PC-3 (cell line): ENCODE results near the gene TRIM40. TPM values are rescaled to one million over a fixed set of nuclear protein-coding genes. Genes with fewer than 3 reads are reported as not detected.

Experiments used
- ATAC-seq: fragments of 200-7000 bp; cut with Tn5 transposase; 2 replicates; pipeline ENCODE4 v1.9.1; 2020; ENCODE audit warnings: mild to moderate bottlenecking, moderate library complexity
- BruUV-seq: library from RNA; stranded (reverse); fragments of 400-500 nt; replicated peaks from 2 replicates; lab custom pipeline; 2021; lab: Mats Ljungman, UMichigan
- CTCF ChIA-PET: fragments of 300-600 bp; sonication (Branson Sonifier 250); formaldehyde crosslinking; loops from one replicate; lab custom pipeline; 2022; ENCODE audit warnings: antibody characterized with exemption; lab: Charles Lee
- POLR2A ChIA-PET: fragments of 300-600 bp; sonication (Branson Sonifier 250); formaldehyde crosslinking; loops from one replicate; lab custom pipeline; 2022; ENCODE audit warnings: antibody characterized with exemption; ENCODE audit not compliant: unreplicated experiment; lab: Charles Lee
- DNase-seq: peaks from one replicate; pipeline ENCODE4 v3.0.0-alpha.2; 2015
- H2AFZ ChIP-seq: fragments of 300-600 bp; sonication (generic); 2 replicates; pipeline ENCODE4 v1.6.0; 2016; ENCODE audit warnings: antibody characterized with exemption, low read length
- H3F3A ChIP-seq: fragments of 300-600 bp; sonication (generic); one replicate; pipeline ENCODE4 v1.6.0; 2017; ENCODE audit warnings: antibody characterized with exemption, low read length, control low read depth, mild to moderate bottlenecking; ENCODE audit not compliant: unreplicated experiment
- H3K27ac ChIP-seq: fragments of 300-600 bp; sonication (generic); 2 replicates; pipeline ENCODE4 v1.5.1; 2016; ENCODE audit warnings: mild to moderate bottlenecking, low read length
- H3K27me3 ChIP-seq: fragments of 300-600 bp; sonication (generic); 2 replicates; pipeline ENCODE4 v1.6.1; 2016; ENCODE audit warnings: low read length, mixed read lengths
- H3K36me3 ChIP-seq: fragments of 300-600 bp; sonication (generic); 2 replicates; pipeline ENCODE4 v1.6.1; 2016; ENCODE audit warnings: low read depth, mixed run types, low read length, mixed read lengths
- H3K4me1 ChIP-seq: fragments of 300-600 bp; sonication (generic); 2 replicates; pipeline ENCODE4 v1.5.1; 2016; ENCODE audit warnings: low read length; ENCODE audit not compliant: insufficient read depth
- H3K4me2 ChIP-seq: fragments of 300-600 bp; sonication (generic); 2 replicates; pipeline ENCODE4 v1.6.0; 2016; ENCODE audit warnings: low read length
- H3K4me3 ChIP-seq: fragments of 300-600 bp; sonication (generic); 2 replicates; pipeline ENCODE4 v1.5.1; 2016; ENCODE audit warnings: mild to moderate bottlenecking, low read length, mixed read lengths
- H3K79me2 ChIP-seq: fragments of 300-600 bp; sonication (generic); 2 replicates; pipeline ENCODE4 v1.6.1; 2017; ENCODE audit warnings: low read length, mixed read lengths
- H3K9ac ChIP-seq: fragments of 300-600 bp; sonication (generic); 2 replicates; pipeline ENCODE4 v1.6.0; 2016; ENCODE audit warnings: mild to moderate bottlenecking, low read length
- H3K9me2 ChIP-seq: fragments of 300-600 bp; sonication (generic); replicated peaks from 2 replicates; pipeline ENCODE4 v1.6.1; 2016; ENCODE audit warnings: mixed run types, low read length, mixed read lengths
- H3K9me3 ChIP-seq: fragments of 300-600 bp; sonication (generic); 2 replicates; pipeline ENCODE4 v1.6.1; 2016; ENCODE audit warnings: low read length, mixed read lengths
- H4K20me1 ChIP-seq: fragments of 300-600 bp; sonication (generic); 2 replicates; pipeline ENCODE4 v1.6.1; 2016; ENCODE audit warnings: low read length, mixed read lengths
- EZH2 ChIP-seq: fragments of 300-600 bp; sonication (generic); IDR thresholded peaks from one replicate; pipeline ENCODE4 v1.6.1; 2017; ENCODE audit warnings: antibody characterized with exemption, mild to moderate bottlenecking, low read length; ENCODE audit not compliant: unreplicated experiment
- EZH2phosphoT487 ChIP-seq: fragments of 300-600 bp; sonication (generic); IDR thresholded peaks from 2 replicates; pipeline ENCODE4 v1.6.1; 2018; ENCODE audit warnings: mild to moderate bottlenecking, antibody characterized with exemption, low read length, borderline replicate concordance
- intact Hi-C: fragments of 100-400 bp; cut with micrococcal nuclease; formaldehyde crosslinking; loops from 2 replicates; pipeline ENCODE4 v1.9.0; 2023
- total RNA-seq: library from RNA; depleted of rRNA; stranded (reverse); fragments of >200 nt; gene quantifications from 2 replicates; pipeline ENCODE4 v1.2.3, GENCODE V29; 2014
- TF ChIP-seq, protein P1 (sequence below): fragments of 300-600 bp; sonication (generic); conservative IDR thresholded peaks from 2 replicates; pipeline ENCODE4 v1.5.1; 2017; ENCODE audit warnings: antibody characterized with exemption, low read depth, mild to moderate bottlenecking, low read length

The TRIM40 gene
- total RNA-seq, 1 experiment from 2014 or later: not detected

GRCh38 chr6:30185846-30186484, 50.0 kb downstream of the TRIM40 start:
- DNase-seq (no peak), ATAC-seq (no peak)
- Histone ChIP-seq H3F3A (no peaks in the 10 kb centered on the region), H3K9me3 (no peaks in the 10 kb centered on the region), H3K4me2 (no peak overlapping the region), H3K79me2 (no peaks in the 10 kb centered on the region), H3K27ac (no peak overlapping the region), H3K27me3 (no peaks in the 10 kb centered on the region), H2AFZ (no peak overlapping the region), H3K9ac (no peak overlapping the region), H3K4me1 (no peaks in the 10 kb centered on the region), H4K20me1 (no peaks in the 10 kb centered on the region), H3K9me2 (no peaks in the 10 kb centered on the region), H3K4me3 (no peak overlapping the region), H3K36me3 (peaks cover 34% of the 10 kb centered on the region)
- TF ChIP-seq EZH2phosphoT487 (no peak), EZH2 (no peak)
- TF ChIP-seq, protein P1, sequence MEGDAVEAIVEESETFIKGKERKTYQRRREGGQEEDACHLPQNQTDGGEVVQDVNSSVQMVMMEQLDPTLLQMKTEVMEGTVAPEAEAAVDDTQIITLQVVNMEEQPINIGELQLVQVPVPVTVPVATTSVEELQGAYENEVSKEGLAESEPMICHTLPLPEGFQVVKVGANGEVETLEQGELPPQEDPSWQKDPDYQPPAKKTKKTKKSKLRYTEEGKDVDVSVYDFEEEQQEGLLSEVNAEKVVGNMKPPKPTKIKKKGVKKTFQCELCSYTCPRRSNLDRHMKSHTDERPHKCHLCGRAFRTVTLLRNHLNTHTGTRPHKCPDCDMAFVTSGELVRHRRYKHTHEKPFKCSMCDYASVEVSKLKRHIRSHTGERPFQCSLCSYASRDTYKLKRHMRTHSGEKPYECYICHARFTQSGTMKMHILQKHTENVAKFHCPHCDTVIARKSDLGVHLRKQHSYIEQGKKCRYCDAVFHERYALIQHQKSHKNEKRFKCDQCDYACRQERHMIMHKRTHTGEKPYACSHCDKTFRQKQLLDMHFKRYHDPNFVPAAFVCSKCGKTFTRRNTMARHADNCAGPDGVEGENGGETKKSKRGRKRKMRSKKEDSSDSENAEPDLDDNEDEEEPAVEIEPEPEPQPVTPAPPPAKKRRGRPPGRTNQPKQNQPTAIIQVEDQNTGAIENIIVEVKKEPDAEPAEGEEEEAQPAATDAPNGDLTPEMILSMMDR: no peak
- ChIA-PET CTCF (no interaction called here), POLR2A (no interaction called here)
- TSS peak; percentile 36 for BruUV-seq
- intact Hi-C loops: no loop called here

DNA sequence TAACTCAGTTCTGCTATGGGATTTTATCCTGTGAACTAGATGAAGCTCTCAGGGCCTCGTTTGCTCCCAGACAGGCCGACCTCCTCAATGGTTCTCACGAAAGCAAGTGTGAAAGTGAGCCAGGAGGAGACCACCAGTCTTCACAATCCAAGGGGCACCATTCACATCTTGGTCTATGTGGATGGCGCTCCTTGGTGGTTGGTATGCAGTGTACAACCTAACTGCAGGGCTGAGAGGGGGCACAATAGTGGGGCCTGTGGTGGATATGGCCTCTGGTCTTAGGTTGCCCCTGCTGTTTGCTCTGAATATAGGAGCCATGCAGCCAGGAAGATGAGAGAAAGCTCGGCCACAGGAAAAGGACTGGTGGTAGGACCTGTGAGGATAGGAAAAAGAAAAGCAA, 52.6 kb downstream of the TRIM40 start:
- H3K79me2 ChIP-seq: no peaks in the 10 kb centered on the region
- BruUV-seq: no TSS peak
- H3K9me2 ChIP-seq: no peaks in the 10 kb centered on the region
- H3K27ac ChIP-seq: no peak overlapping the region
- H3K4me1 ChIP-seq: no peaks in the 10 kb centered on the region
- H3K4me2 ChIP-seq: no peak overlapping the region
- no peak overlapping the region for H2AFZ ChIP-seq
- CTCF ChIA-PET: no interaction called here
- H3K4me3 ChIP-seq: no peak overlapping the region
- H4K20me1 ChIP-seq: no peaks in the 10 kb centered on the region
- intact Hi-C loops: no loop called here
- POLR2A ChIA-PET: no interaction called here
- no peak for TF ChIP-seq EZH2phosphoT487
- TF ChIP-seq, protein P1: no peak
- no peak for TF ChIP-seq EZH2
- no peaks in the 10 kb centered on the region for H3F3A ChIP-seq
- ATAC-seq (no peak), DNase-seq (no peak)
- H3K27me3 ChIP-seq: no peaks in the 10 kb centered on the region
- no peaks in the 10 kb centered on the region for H3K9me3 ChIP-seq
- peaks cover 38% of the 10 kb centered on the region for H3K36me3 ChIP-seq
- no peak overlapping the region for H3K9ac ChIP-seq

DNA sequence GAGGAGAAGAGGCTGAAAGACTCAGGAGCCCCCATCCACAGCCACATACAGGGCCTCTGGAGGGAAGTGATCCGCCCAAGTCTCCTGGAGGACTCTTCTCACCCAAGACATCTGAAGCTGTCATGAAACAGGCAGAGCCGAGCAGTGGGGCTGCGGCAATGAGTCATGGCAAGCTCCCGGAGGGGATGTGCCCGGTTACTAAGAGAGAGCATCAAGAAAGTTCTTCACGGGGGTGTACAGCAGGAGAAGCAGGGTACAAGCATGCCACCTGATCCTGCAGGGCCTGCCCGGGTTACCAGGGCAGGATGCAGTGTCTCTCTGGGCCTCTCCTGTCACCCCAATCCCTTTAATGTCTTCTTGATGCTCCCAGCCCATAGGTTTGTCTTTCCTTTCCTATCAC, 56.1 kb downstream of the TRIM40 start:
- no peak overlapping the region for H3K4me3 ChIP-seq
- no peak overlapping the region for H3K27ac ChIP-seq
- no peaks in the 10 kb centered on the region for H3K27me3 ChIP-seq
- POLR2A ChIA-PET: no interaction called here
- no peaks in the 10 kb centered on the region for H4K20me1 ChIP-seq
- H3K4me2 ChIP-seq: no peak overlapping the region
- no peaks in the 10 kb centered on the region for H3K9me2 ChIP-seq
- ATAC-seq: no peak
- CTCF ChIA-PET: no interaction called here
- no TSS peak for BruUV-seq
- no peak overlapping the region for H3K9ac ChIP-seq
- H3K79me2 ChIP-seq: no peaks in the 10 kb centered on the region
- intact Hi-C loops: no loop called here
- H3K36me3 ChIP-seq: peaks cover 47% of the 10 kb centered on the region
- H3K9me3 ChIP-seq: no peaks in the 10 kb centered on the region
- TF ChIP-seq EZH2: no peak
- no peaks in the 10 kb centered on the region for H3F3A ChIP-seq
- no peak for DNase-seq
- no peak overlapping the region for H2AFZ ChIP-seq
- no peaks in the 10 kb centered on the region for H3K4me1 ChIP-seq
